ENCODE data around the gene ZBTB32. TPM values are rescaled to one million over a fixed set of nuclear protein-coding genes. Genes with fewer than 3 reads are reported as not detected.

The ZBTB32 gene
- total and polyA plus RNA-seq, 2 of the 8 experiments (the other 6 are each of a cell fraction or from before 2014, with no cell fraction given) = 0.11 to 0.50 TPM

GRCh38 chr19:35692010-35692409 lies 12.3 kb upstream of the ZBTB32 start:
- Histone ChIP-seq H3K4me2 (ENCODE audit: insufficient read depth in 1 of 2, low read depth in 2 of 2, low read length in 2 of 2) (no peak overlapping the region), H4K8ac (ENCODE audit: extremely low read depth, insufficient read depth, low read length) (no peak overlapping the region), H2BK20ac (ENCODE audit: low read length) (no peak overlapping the region), H3K23ac (ENCODE audit: insufficient read length) (no peak overlapping the region), H4K20me1 (replicated peaks in 1 of 2; ENCODE audit: control insufficient read depth in 1 of 2, insufficient read depth in 2 of 2, low read length in 2 of 2) (no peaks in the 10 kb centered on the region), H4K5ac (ENCODE audit: insufficient read length, low read depth, low read length) (no peak overlapping the region), H2AK5ac (ENCODE audit: low read depth, low read length) (no peak overlapping the region), H3K9me3 (ENCODE audit: insufficient read depth in 2 of 2, low read depth in 1 of 2, low read length in 1 of 2) (no peaks in the 10 kb centered on the region), H4K91ac (replicated peaks; ENCODE audit: insufficient read length, low read length) (peak overlapping the region; percentile 17), H3K79me1 (ENCODE audit: low read depth, low read length) (no peaks in the 10 kb centered on the region), H3K27me3 (replicated peaks in 1 of 4; ENCODE audit: control insufficient read depth in 3 of 4, extremely low read depth in 1 of 4, insufficient read depth in 3 of 4, low read length in 3 of 4) (no peaks in the 10 kb centered on the region), H2BK5ac (ENCODE audit: low read depth, low read length) (no peak overlapping the region), H2BK15ac (ENCODE audit: low read length) (no peak overlapping the region), H3K56ac (replicated peaks; ENCODE audit: insufficient read length, low read depth, low read length) (no peak overlapping the region), H3K79me2 (ENCODE audit: control insufficient read depth in 1 of 2, insufficient read depth in 2 of 2, low read length in 2 of 2) (no peaks in the 10 kb centered on the region), H3K18ac (ENCODE audit: extremely low read depth, low read length) (no peak overlapping the region), H3K4me3 (ENCODE audit: extremely low read depth in 1 of 4, insufficient read depth in 2 of 4, low read depth in 3 of 4, low read length in 4 of 4) (no peak overlapping the region), H2BK12ac (ENCODE audit: low read depth, low read length) (no peak overlapping the region), H3K36me3 (ENCODE audit: control insufficient read depth in 2 of 4, insufficient read depth in 4 of 4, low read length in 3 of 4) (no peaks in the 10 kb centered on the region), H2BK120ac (replicated peaks; ENCODE audit: low read depth, low read length) (no peak overlapping the region), H2AFZ (ENCODE audit: low read length) (no peak overlapping the region; the same call in 1 of the 2 replicates), H3K4me1 (replicated peaks in 1 of 4; ENCODE audit: control insufficient read depth in 3 of 4, insufficient read depth in 4 of 4, low read length in 3 of 4) (no peaks in the 10 kb centered on the region), H3K27ac (ENCODE audit: low read depth, low read length) (no peak overlapping the region; the same call in 1 of the 2 replicates), H3K9ac (replicated peaks in 1 of 4; ENCODE audit: extremely low read depth in 1 of 4, low read depth in 3 of 4, low read length in 3 of 4) (no peak overlapping the region), H3K14ac (ENCODE audit: insufficient read length) (no peak overlapping the region), H3K4ac (replicated peaks; ENCODE audit: insufficient read length, low read depth, low read length) (no peak overlapping the region), H3K23me2 (ENCODE audit: low read depth, low read length) (no peaks in the 10 kb centered on the region)
- DNase-seq (ENCODE audit: low read depth in 1 of 2, low spot score in 2 of 2) (no peak), FAIRE-seq (no peak)
- TF ChIP-seq JUN (IDR thresholded peaks at IDR 0.05; ENCODE audit: low read depth, low read length) (no peak), SAP30 (IDR thresholded peaks at IDR 0.05; ENCODE audit: insufficient read depth, insufficient replicate concordance, low read length) (no peak), CEBPB (IDR thresholded peaks at IDR 0.05; ENCODE audit: low read depth, low read length) (no peak), CBX8 (IDR thresholded peaks at IDR 0.05; ENCODE audit: borderline replicate concordance, low read depth, low read length) (no peak)
- CTCF ChIA-PET (ENCODE audit: partially characterized antibody) = interaction anchor here (0.6 to 7.6 kb wide), 14 partner anchors 14 to 305 kb away, joined by 3 to 105 read pairs (median 4); partner anchors contain the start of gene ZBTB32
- WGBS, 2 experiments (ENCODE audit: extremely low coverage in 1 of 2, insufficient coverage in 1 of 2, insufficient read length in 1 of 2, insufficient replicate concordance in 2 of 2, low coverage in 1 of 2, low lambda C conversion rate in 2 of 2, missing lambda C conversion rate in 1 of 2) = 87% methylated on average over 11 of the region's 11 CpGs; no CpG with 5 or more reads in 1 of the 2 experiments
- POLR2A ChIA-PET (ENCODE audit: partially characterized antibody) = interaction anchor here (0.9 to 1.6 kb wide), 6 partner anchors 22 to 183 kb away, joined by 3 to 9 read pairs (median 3); partner anchors contain the start of genes PSENEN and U2AF1L4
